Natural killer cell (primary cell): ENCODE data around the gene EPB41L4A. TPM values are rescaled to one million over a fixed set of nuclear protein-coding genes. Genes with fewer than 3 reads are reported as not detected.

ENCODE experiments used
- ATAC-seq, 3 donors: fragments of 150-1000 bp in 2 of 3; fragments of 200-7000 bp in 1 of 3; cut with Tn5 transposase; 1 replicate in 1 of 3; 2 replicates in 2 of 3; pipeline ENCODE4 v1.10.0; 2021; ENCODE audit warnings: mild to moderate bottlenecking in 2 of 3, moderate library complexity in 2 of 3
- DNase-seq, 2 donors: peaks; one replicate each; pipeline versions ENCODE4 v3.0.0 to v3.0.0-alpha.2; 2013 to 2021; ENCODE audit warnings: mixed read lengths in 1 of 2
- H3K27ac ChIP-seq: one replicate; pipeline ENCODE4 v1.5.1; 2013; ENCODE audit warnings: mild to moderate bottlenecking, low read length
- H3K27me3 ChIP-seq: one replicate; pipeline ENCODE4 v1.6.1; 2013; ENCODE audit warnings: low read length; ENCODE audit not compliant: control insufficient read depth, insufficient read depth
- H3K36me3 ChIP-seq: one replicate; pipeline ENCODE4 v1.6.1; 2013; ENCODE audit warnings: low read length; ENCODE audit not compliant: control insufficient read depth, insufficient read depth
- H3K4me1 ChIP-seq: one replicate; pipeline ENCODE4 v1.6.1; 2013; ENCODE audit warnings: low read length; ENCODE audit not compliant: control insufficient read depth, insufficient read depth
- H3K4me3 ChIP-seq: one replicate; pipeline ENCODE4 v1.5.1; 2013; ENCODE audit warnings: low read length
- H3K9me3 ChIP-seq: one replicate; pipeline ENCODE4 v1.6.1; 2013; ENCODE audit warnings: low read length; ENCODE audit not compliant: control insufficient read depth, insufficient read depth
- H3K27ac Mint-ChIP-seq, 2 donors: one replicate each; pipeline ENCODE4 v1.8.0; 2022; ENCODE audit warnings: mild to moderate bottlenecking in 2 of 2, mixed read lengths in 2 of 2, moderate library complexity in 1 of 2
- H3K27me3 Mint-ChIP-seq, 2 donors: one replicate each; pipeline ENCODE4 v1.8.0; 2022; ENCODE audit warnings: low read depth in 2 of 2, mixed read lengths in 2 of 2
- H3K36me3 Mint-ChIP-seq: one replicate; pipeline ENCODE4 v1.8.0; 2022; ENCODE audit warnings: mixed read lengths
- H3K4me1 Mint-ChIP-seq, 2 donors: one replicate each; pipeline ENCODE4 v1.8.0; 2022; ENCODE audit warnings: mixed read lengths in 2 of 2
- H3K4me3 Mint-ChIP-seq: one replicate; pipeline ENCODE4 v1.8.0; 2022; ENCODE audit warnings: mild to moderate bottlenecking, moderate library complexity, mixed read lengths
- H3K9me3 Mint-ChIP-seq, 2 donors: one replicate each; pipeline ENCODE4 v1.8.0; 2022; ENCODE audit warnings: mixed read lengths in 2 of 2
- WGBS: methylation state at CpG from one replicate; pipeline ENCODE4 v1.1.7; 2013; ENCODE audit warnings: missing lambda C conversion rate; ENCODE audit not compliant: insufficient coverage; 5-methylcytosine and 5-hydroxymethylcytosine counted together
- intact Hi-C: fragments of 100-400 bp; cut with micrococcal nuclease; formaldehyde crosslinking; loops from one replicate; pipeline ENCODE4 v1.14.2; 2022
- total RNA-seq, 4 donors: library from RNA; stranded (reverse); fragments of 120-200 nt in 1 of 4; gene quantifications; one replicate each; pipeline versions ENCODE4 v1.2.3 to v1.2.4, GENCODE V29; 2013 to 2022
- TF ChIP-seq, protein P1 (sequence below): fragments of 200-600 bp; IDR thresholded peaks from one replicate; pipeline ENCODE4 v1.8.0; 2022; ENCODE audit warnings: antibody characterized with exemption

The EPB41L4A gene
- total RNA-seq, 3 donors from 2014 or later (not counting 1 experiment from before 2014, with no cell fraction given): 21.9 to 30.4 (median 22.1) TPM

DNA sequence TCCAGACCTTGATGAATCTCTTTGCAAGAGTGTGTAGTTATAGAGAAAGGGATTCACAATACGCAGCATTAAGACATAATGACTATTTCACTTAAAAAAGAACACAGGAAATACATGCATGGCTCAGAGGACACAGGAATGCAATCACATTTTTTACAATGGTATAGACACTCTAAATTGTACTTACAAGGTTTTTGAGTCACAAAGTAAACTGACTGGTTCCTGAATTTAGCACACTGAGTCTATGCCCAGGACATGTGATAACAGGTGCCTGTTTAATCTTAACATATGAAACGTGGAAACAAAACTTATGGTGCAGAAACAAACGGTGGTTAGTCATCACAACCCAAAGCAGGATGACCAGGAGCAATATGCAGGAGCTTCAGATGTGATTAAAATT is 6.7 kb downstream of the EPB41L4A start:
- no peak for ATAC-seq
- TF ChIP-seq, protein P1, sequence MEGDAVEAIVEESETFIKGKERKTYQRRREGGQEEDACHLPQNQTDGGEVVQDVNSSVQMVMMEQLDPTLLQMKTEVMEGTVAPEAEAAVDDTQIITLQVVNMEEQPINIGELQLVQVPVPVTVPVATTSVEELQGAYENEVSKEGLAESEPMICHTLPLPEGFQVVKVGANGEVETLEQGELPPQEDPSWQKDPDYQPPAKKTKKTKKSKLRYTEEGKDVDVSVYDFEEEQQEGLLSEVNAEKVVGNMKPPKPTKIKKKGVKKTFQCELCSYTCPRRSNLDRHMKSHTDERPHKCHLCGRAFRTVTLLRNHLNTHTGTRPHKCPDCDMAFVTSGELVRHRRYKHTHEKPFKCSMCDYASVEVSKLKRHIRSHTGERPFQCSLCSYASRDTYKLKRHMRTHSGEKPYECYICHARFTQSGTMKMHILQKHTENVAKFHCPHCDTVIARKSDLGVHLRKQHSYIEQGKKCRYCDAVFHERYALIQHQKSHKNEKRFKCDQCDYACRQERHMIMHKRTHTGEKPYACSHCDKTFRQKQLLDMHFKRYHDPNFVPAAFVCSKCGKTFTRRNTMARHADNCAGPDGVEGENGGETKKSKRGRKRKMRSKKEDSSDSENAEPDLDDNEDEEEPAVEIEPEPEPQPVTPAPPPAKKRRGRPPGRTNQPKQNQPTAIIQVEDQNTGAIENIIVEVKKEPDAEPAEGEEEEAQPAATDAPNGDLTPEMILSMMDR: no peak
- Histone ChIP-seq H3K27ac (no peak overlapping the region), H3K27me3 (no peaks in the 10 kb centered on the region), H3K9me3 (no peaks in the 10 kb centered on the region), H3K4me1 (no peaks in the 10 kb centered on the region), H3K4me3 (no peak overlapping the region), H3K36me3 (no peaks in the 10 kb centered on the region)
- intact Hi-C loops: no loop called here
- no peaks in the 10 kb centered on the region for H3K36me3 Mint-ChIP-seq
- H3K27me3 Mint-ChIP-seq: peaks cover 8 to 16% of the 10 kb centered on the region in 2 donors
- WGBS: 51% methylated on average over 3 of the region's 3 CpGs
- H3K9me3 Mint-ChIP-seq: no peaks in the 10 kb centered on the region
- H3K27ac Mint-ChIP-seq: no peak overlapping the region
- H3K4me3 Mint-ChIP-seq: no peak overlapping the region
- peaks cover 3 to 30% of the 10 kb centered on the region in 2 donors for H3K4me1 Mint-ChIP-seq
- DNase-seq: no peak

DNA sequence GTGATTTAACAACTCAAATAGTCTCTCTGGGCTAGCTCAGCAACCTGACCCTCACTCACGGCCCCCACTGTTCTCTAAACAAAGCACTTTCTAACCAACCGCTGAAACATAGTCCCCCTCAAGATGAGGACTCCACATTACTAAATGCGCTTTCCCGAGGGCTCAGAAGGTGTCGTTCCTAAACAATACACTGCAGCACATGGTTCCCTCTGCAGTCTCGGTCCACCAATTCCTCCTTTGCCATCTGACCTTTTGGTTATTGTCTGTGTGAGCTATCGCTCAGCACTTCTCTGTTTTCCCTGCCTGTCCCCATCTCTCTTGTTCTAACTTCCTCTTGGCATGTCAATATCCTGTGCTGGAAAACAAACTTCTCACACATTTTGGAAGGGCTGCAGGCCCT is 7.2 kb downstream of the EPB41L4A start:
- Histone ChIP-seq H3K9me3 (no peaks in the 10 kb centered on the region), H3K27ac (no peak overlapping the region), H3K36me3 (no peaks in the 10 kb centered on the region), H3K4me3 (no peak overlapping the region), H3K4me1 (no peaks in the 10 kb centered on the region), H3K27me3 (no peaks in the 10 kb centered on the region)
- Mint-ChIP-seq H3K4me3 (no peak overlapping the region), H3K27me3 (peaks cover 8 to 20% of the 10 kb centered on the region in 2 donors), H3K27ac (no peak overlapping the region), H3K9me3 (no peaks in the 10 kb centered on the region), H3K4me1 (peaks cover 7 to 32% of the 10 kb centered on the region in 2 donors), H3K36me3 (no peaks in the 10 kb centered on the region)
- no peak for DNase-seq
- no peak for ATAC-seq
- intact Hi-C loops: no loop called here
- TF ChIP-seq, protein P1: no peak
- 46% methylated on average over 7 of the region's 7 CpGs for WGBS

DNA sequence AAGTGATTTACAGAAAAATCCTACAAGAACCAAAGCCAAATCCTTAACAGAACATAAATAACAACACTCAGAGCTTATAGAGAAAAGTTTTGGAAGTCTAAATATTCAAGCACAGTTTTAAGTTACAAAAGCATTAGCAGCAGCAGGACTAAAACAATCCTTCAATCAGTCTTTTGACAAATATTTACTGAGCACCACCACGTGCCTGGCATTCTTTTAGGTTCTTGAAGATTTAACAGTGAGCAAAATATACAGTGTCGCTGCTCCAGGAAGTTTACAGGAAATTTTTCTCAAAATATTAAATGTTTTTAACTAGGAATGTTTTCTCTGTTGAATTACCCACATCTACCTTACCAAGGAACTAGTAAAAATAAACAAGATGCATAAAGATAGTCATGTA is 11.4 kb downstream of the EPB41L4A start:
- Histone ChIP-seq H3K4me1 (no peaks in the 10 kb centered on the region), H3K4me3 (no peak overlapping the region), H3K27ac (no peak overlapping the region), H3K27me3 (no peaks in the 10 kb centered on the region), H3K9me3 (no peaks in the 10 kb centered on the region), H3K36me3 (no peaks in the 10 kb centered on the region)
- DNase-seq: no peak
- H3K36me3 Mint-ChIP-seq: no peaks in the 10 kb centered on the region
- H3K4me3 Mint-ChIP-seq: no peak overlapping the region
- no peak for ATAC-seq
- H3K27ac Mint-ChIP-seq: no peak overlapping the region
- TF ChIP-seq, protein P1: no peak
- H3K4me1 Mint-ChIP-seq: peaks cover 10 to 35% of the 10 kb centered on the region in 2 donors
- peaks cover 10 to 22% of the 10 kb centered on the region in 2 donors for H3K27me3 Mint-ChIP-seq
- 60% methylated on average over 1 of the region's 2 CpGs for WGBS
- intact Hi-C loops: no loop called here
- H3K9me3 Mint-ChIP-seq: no peaks in the 10 kb centered on the region

DNA sequence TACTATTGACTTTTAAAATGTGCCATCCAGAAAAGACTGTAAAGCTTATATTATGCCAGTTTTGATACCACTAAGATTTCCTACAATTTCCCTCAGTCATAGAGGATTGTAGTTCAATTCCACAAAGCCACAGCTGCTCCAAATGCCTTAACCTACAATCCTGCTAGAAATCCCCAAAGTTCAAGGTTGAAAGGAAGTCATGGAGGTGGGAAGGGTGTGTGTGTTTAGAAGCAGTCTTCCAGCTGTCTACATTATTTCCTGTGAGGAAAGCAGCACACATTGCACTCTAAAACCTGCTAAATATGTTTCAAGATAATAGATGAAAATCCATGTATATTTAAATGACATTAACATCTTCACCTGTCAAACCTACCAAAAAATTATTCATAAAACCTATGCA is 11.8 kb downstream of the EPB41L4A start:
- Histone ChIP-seq H3K4me3 (no peak overlapping the region), H3K4me1 (no peaks in the 10 kb centered on the region), H3K27me3 (no peaks in the 10 kb centered on the region), H3K9me3 (no peaks in the 10 kb centered on the region), H3K27ac (no peak overlapping the region), H3K36me3 (no peaks in the 10 kb centered on the region)
- ATAC-seq: no peak
- Mint-ChIP-seq H3K36me3 (no peaks in the 10 kb centered on the region), H3K4me1 (peaks cover 14 to 35% of the 10 kb centered on the region in 2 donors), H3K27me3 (peaks cover 10 to 17% of the 10 kb centered on the region in 2 donors), H3K27ac (no peak overlapping the region), H3K9me3 (no peaks in the 10 kb centered on the region), H3K4me3 (no peak overlapping the region)
- DNase-seq: no peak
- intact Hi-C loops: no loop called here
- TF ChIP-seq, protein P1: no peak
